Forelimb muscle (tissue), 1 donor: ENCODE data around the gene CCDC190. TPM values are rescaled to one million over a fixed set of nuclear protein-coding genes. Genes with fewer than 3 reads are reported as not detected.
"Not testable (repeated sequence)": the region's sequence is repeated elsewhere in the genome, so short reads cannot be mapped to it uniquely, and the experiment has no call there.

Experiments used
- DNase-seq: peaks from one replicate; pipeline ENCODE4 v3.0.0-alpha.2; 2013; ENCODE audit warnings: low read depth
- polyA plus RNA-seq: library from polyadenylated mRNA; unstranded; fragments of 120-200 nt; gene quantifications from one replicate; pipeline ENCODE4 v1.2.1, GENCODE V29; 2013; ENCODE audit not compliant: insufficient read length

The CCDC190 gene
- polyA plus RNA-seq, 1 donor, result 5.2 TPM

GRCh38 chr1:162835157-162835899, 25.6 kb downstream of the CCDC190 start:
- DNase-seq, result no peak

GRCh38 chr1:162832470-162832869, 28.5 kb downstream of the CCDC190 start:
- no peak for DNase-seq

- DNase-seq, result no peak
Measured at GRCh38 chr1:162829268-162829667, 31.7 kb downstream of the CCDC190 start.

GRCh38 chr1:162823771-162824525, 37.0 kb downstream of the CCDC190 start:
- no peak for DNase-seq

GRCh38 chr1:162823231-162823630, 37.7 kb downstream of the CCDC190 start:
- DNase-seq, result no peak

- DNase-seq, result no peak
Measured at GRCh38 chr1:162822391-162823200, 38.4 kb downstream of the CCDC190 start.

GRCh38 chr1:162818666-162819065, 42.3 kb downstream of the CCDC190 start:
- not testable (repeated sequence) for DNase-seq

- not testable (repeated sequence) for DNase-seq
Measured at GRCh38 chr1:162818136-162818535, 42.8 kb downstream of the CCDC190 start.

- DNase-seq, result not testable (repeated sequence)
Measured at GRCh38 chr1:162812357-162812756, 48.6 kb downstream of the CCDC190 start.

GRCh38 chr1:162807503-162807902, 53.5 kb downstream of the CCDC190 start:
- not testable (repeated sequence) for DNase-seq

Other genes with a start within 250 kb of the CCDC190 start
- 37.6 TPM for gene DDR2, start 228.7 kb downstream of the CCDC190 start, polyA plus RNA-seq
- 12.1 TPM for gene HSD17B7, start 70.5 kb downstream of the CCDC190 start, polyA plus RNA-seq
- gene RGS4, start 208.2 kb upstream of the CCDC190 start, polyA plus RNA-seq, result 0.85 TPM